GM18526 (cell line): Measurements from ENCODE around the gene MOGAT3.

Experiments
- POLR2A ChIP-seq: IDR thresholded peaks from 3 replicates; pipeline ENCODE4 v1.6.1; 2011; ENCODE audit not compliant: insufficient read length; ENCODE audit errors: extremely low read depth

MOGAT3 gene

GRCh38 chr7:101170617-101171441 is 30.0 kb downstream of the MOGAT3 start:
- no peak for TF ChIP-seq POLR2A

GRCh38 chr7:101169838-101170551 is 30.8 kb downstream of the MOGAT3 start:
- no peak for TF ChIP-seq POLR2A

GRCh38 chr7:101169110-101169837 is 31.6 kb downstream of the MOGAT3 start:
- no peak for TF ChIP-seq POLR2A

GRCh38 chr7:101168412-101169049 is 32.3 kb downstream of the MOGAT3 start:
- TF ChIP-seq POLR2A = no peak

GRCh38 chr7:101167645-101168411 is 33.0 kb downstream of the MOGAT3 start:
- TF ChIP-seq POLR2A = no peak

GRCh38 chr7:101166909-101167644 is 33.8 kb downstream of the MOGAT3 start:
- TF ChIP-seq POLR2A = no peak

GRCh38 chr7:101166648-101166908 is 34.3 kb downstream of the MOGAT3 start:
- no peak for TF ChIP-seq POLR2A

GRCh38 chr7:101165958-101166647 is 34.7 kb downstream of the MOGAT3 start:
- no peak for TF ChIP-seq POLR2A

- no peak for TF ChIP-seq POLR2A
Observed at GRCh38 chr7:101165075-101165957, 35.5 kb downstream of the MOGAT3 start, which contains the start of gene VGF. Gene VGF, minus strand, starts transcription at chr7:101165569. Its CDS starts 726 bp downstream, at chr7:101164843.

- no peak for TF ChIP-seq POLR2A
Observed at GRCh38 chr7:101164071-101164840, 36.6 kb downstream of the MOGAT3 start.

GRCh38 chr7:101163279-101164070 is 37.4 kb downstream of the MOGAT3 start:
- TF ChIP-seq POLR2A = no peak
